Prostate gland (tissue), 2 donors: ENCODE data around the gene KRTAP5-7. TPM values are rescaled to one million over a fixed set of nuclear protein-coding genes. Genes with fewer than 3 reads are reported as not detected.

ENCODE experiments used
- DNase-seq: peaks from one replicate; pipeline ENCODE4 v3.0.0-alpha.2; 2019; ENCODE audit warnings: low spot score
- H3K27ac ChIP-seq, 2 donors: fragments of 200-600 bp; sonication (generic); 2 replicates each; pipeline ENCODE4 v1.5.1; 2017 to 2019
- H3K27me3 ChIP-seq: fragments of 200-600 bp; sonication (generic); replicated peaks from 2 replicates; pipeline ENCODE4 v1.5.1; 2019; ENCODE audit not compliant: insufficient read depth
- H3K36me3 ChIP-seq, 2 donors: fragments of 200-600 bp; sonication (generic); 1 replicate in 1 of 2; 2 replicates in 1 of 2; pipeline versions ENCODE4 v1.5.1 to v1.8.1; 2017 to 2019
- H3K4me1 ChIP-seq: fragments of 200-600 bp; sonication (generic); replicated peaks from 2 replicates; pipeline ENCODE4 v1.5.1; 2019
- H3K4me3 ChIP-seq, 2 donors: fragments of 200-600 bp; sonication (generic); 2 replicates each; pipeline ENCODE4 v1.5.1; 2017 to 2019
- H3K9me3 ChIP-seq: fragments of 200-600 bp; sonication (generic); 2 replicates; pipeline ENCODE4 v1.5.1; 2017
- POLR2A ChIP-seq: fragments of 450-650 bp; IDR thresholded peaks from one replicate; pipeline ENCODE4 v1.6.1; 2016; ENCODE audit warnings: antibody characterized with exemption, mild to moderate bottlenecking
- POLR2AphosphoS5 ChIP-seq: sonication (generic); formaldehyde crosslinking; IDR thresholded peaks from one replicate; pipeline ENCODE4 v1.6.1; 2017; ENCODE audit warnings: antibody characterized with exemption
- WGBS: methylation state at CpG from one replicate; pipeline ENCODE4 v1.1.5; 2018; 5-methylcytosine and 5-hydroxymethylcytosine counted together
- intact Hi-C: fragments of 100-400 bp; cut with DNase I; formaldehyde crosslinking; loops from one replicate; pipeline ENCODE4 v1.14.2; 2022
- total RNA-seq, 2 donors: library from RNA; depleted of rRNA; stranded (reverse); fragments of >200 nt; gene quantifications; one replicate each; pipeline ENCODE4 v1.1.0, GENCODE V29; 2016
- TF ChIP-seq, protein P1 (sequence below), 4 experiments: fragments of 200-600 bp in 2 of 4; fragments of 450-650 bp in 2 of 4; sonication (generic) in 2 of 4; IDR thresholded peaks; 1 replicate in 3 of 4; 2 replicates in 1 of 4; pipeline ENCODE4 v1.5.1; 2016 to 2019; ENCODE audit warnings: antibody characterized with exemption in 4 of 4, mild to moderate bottlenecking in 2 of 4, moderate library complexity in 2 of 4

The KRTAP5-7 gene
- total RNA-seq, 2 donors from 2014 or later = 1.8 TPM; not detected in 1

GRCh38 chr11:71542382-71542781, 15.3 kb downstream of the KRTAP5-7 start:
- Histone ChIP-seq H3K27me3 (no peaks in the 10 kb centered on the region), H3K9me3 (no peaks in the 10 kb centered on the region), H3K4me1 (no peaks in the 10 kb centered on the region), H3K4me3 (no peak overlapping the region), H3K27ac (no peak overlapping the region), H3K36me3 (no peaks in the 10 kb centered on the region)
- TF ChIP-seq POLR2AphosphoS5 (no peak), POLR2A (no peak)
- TF ChIP-seq, protein P1, sequence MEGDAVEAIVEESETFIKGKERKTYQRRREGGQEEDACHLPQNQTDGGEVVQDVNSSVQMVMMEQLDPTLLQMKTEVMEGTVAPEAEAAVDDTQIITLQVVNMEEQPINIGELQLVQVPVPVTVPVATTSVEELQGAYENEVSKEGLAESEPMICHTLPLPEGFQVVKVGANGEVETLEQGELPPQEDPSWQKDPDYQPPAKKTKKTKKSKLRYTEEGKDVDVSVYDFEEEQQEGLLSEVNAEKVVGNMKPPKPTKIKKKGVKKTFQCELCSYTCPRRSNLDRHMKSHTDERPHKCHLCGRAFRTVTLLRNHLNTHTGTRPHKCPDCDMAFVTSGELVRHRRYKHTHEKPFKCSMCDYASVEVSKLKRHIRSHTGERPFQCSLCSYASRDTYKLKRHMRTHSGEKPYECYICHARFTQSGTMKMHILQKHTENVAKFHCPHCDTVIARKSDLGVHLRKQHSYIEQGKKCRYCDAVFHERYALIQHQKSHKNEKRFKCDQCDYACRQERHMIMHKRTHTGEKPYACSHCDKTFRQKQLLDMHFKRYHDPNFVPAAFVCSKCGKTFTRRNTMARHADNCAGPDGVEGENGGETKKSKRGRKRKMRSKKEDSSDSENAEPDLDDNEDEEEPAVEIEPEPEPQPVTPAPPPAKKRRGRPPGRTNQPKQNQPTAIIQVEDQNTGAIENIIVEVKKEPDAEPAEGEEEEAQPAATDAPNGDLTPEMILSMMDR (IDR thresholded peaks at IDR 0.05) = no peak
- 88% methylated on average over 7 of the region's 7 CpGs for WGBS
- intact Hi-C loops = no loop called here
- no peak for DNase-seq

DNA sequence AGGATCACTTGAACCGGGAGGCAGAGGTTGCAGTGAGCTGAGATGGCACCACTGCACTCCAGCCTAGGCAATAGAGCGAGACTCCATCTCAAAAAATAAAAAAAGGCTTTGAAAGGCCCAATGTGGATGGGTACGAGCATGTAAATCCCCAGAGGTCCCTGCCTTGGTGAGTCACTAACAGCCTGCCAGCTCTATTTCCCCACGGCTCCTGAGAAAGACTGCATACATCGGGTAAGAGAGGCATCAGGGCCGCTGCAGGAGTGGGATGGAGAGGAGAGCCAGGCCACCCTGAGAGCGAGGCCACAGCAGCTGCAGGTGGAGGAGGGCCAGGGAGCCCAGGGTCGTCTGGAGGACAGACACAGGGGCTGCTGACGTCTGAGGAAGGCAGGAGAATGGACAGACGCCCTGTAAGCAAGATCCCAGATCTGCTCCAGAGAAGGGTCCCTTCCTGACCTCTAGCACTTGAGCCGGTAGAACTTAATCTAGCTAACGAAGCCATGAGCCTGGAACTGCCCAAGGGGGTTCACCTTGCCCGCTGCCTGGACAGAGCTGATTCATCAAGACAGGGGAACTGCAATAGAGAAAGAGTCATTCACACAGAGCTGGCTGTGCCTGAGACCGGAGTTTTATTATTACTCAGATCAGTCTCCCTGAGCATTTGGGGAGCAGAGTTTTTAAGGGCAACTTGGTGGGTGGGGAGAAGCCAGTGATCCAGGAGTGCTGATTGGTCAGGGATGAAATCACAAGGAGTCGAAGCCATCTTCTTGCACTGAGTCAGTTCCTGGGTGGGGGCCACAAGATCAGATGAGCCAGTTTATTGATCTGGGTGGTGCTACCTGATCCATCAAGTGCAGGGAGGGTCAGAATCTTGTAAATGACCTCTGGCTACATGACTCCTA, 16.1 kb downstream of the KRTAP5-7 start:
- no peaks in the 10 kb centered on the region for H3K36me3 ChIP-seq
- no peaks in the 10 kb centered on the region for H3K4me1 ChIP-seq
- no peak overlapping the region for H3K27ac ChIP-seq
- no peak for TF ChIP-seq POLR2AphosphoS5
- no peak for TF ChIP-seq POLR2A
- TF ChIP-seq, protein P1 (IDR thresholded peaks at IDR 0.05) = no peak
- WGBS = 83% methylated on average over 15 of the region's 15 CpGs
- no peak for DNase-seq
- no peaks in the 10 kb centered on the region for H3K27me3 ChIP-seq
- intact Hi-C loops = no loop called here
- no peaks in the 10 kb centered on the region for H3K9me3 ChIP-seq
- no peak overlapping the region for H3K4me3 ChIP-seq

- no peaks in the 10 kb centered on the region for H3K36me3 ChIP-seq
- DNase-seq = no peak
- no peak overlapping the region for H3K4me3 ChIP-seq
- intact Hi-C loops = no loop called here
- TF ChIP-seq POLR2A = no peak
- TF ChIP-seq POLR2AphosphoS5 = no peak
- TF ChIP-seq, protein P1 (IDR thresholded peaks at IDR 0.05) = no peak
- no peaks in the 10 kb centered on the region for H3K4me1 ChIP-seq
- H3K27me3 ChIP-seq = no peaks in the 10 kb centered on the region
- H3K27ac ChIP-seq = no peak overlapping the region
- no peaks in the 10 kb centered on the region for H3K9me3 ChIP-seq
- 58% methylated on average over 8 of the region's 8 CpGs for WGBS
Measured at GRCh38 chr11:71543866-71544265, 16.8 kb downstream of the KRTAP5-7 start.

GRCh38 chr11:71544525-71545214, 17.6 kb downstream of the KRTAP5-7 start:
- Histone ChIP-seq H3K9me3 (no peaks in the 10 kb centered on the region), H3K4me3 (no peak overlapping the region), H3K27ac (no peak overlapping the region), H3K4me1 (no peaks in the 10 kb centered on the region), H3K36me3 (no peaks in the 10 kb centered on the region), H3K27me3 (no peaks in the 10 kb centered on the region)
- no peak for DNase-seq
- 82% methylated on average over 6 of the region's 6 CpGs for WGBS
- TF ChIP-seq POLR2AphosphoS5 (no peak), POLR2A (no peak)
- TF ChIP-seq, protein P1 (IDR thresholded peaks at IDR 0.05) = no peak
- intact Hi-C loops = no loop called here
